OCI-LY3 (cell line): Measurements from ENCODE around the gene BBC3.
"Not testable (repeated sequence)": the region's sequence is repeated elsewhere in the genome, so short reads cannot be mapped to it uniquely, and the experiment has no call there.

Source experiments
- H2AFZ ChIP-seq: fragments of 200-600, 300-600 bp; shearing (Covaris generic); 2 replicates; pipeline ENCODE4 v1.6.0; 2014; ENCODE audit warnings: antibody characterized with exemption, low read depth, low read length
- H3K27ac ChIP-seq: fragments of 200-600, 300-600 bp; sonication (generic); 2 replicates; pipeline ENCODE4 v1.5.1; 2014; ENCODE audit warnings: mild to moderate bottlenecking, low read length, moderate library complexity, mixed read lengths
- H3K27me3 ChIP-seq: fragments of 200-600, 300-600 bp; sonication (generic); 2 replicates; pipeline ENCODE4 v1.6.1; 2014; ENCODE audit warnings: low read depth, low read length, mixed read lengths
- H3K36me3 ChIP-seq: fragments of 200-600, 300-600 bp; sonication (generic); replicated peaks from 2 replicates; pipeline ENCODE3; 2014; ENCODE audit warnings: low read depth, low read length, mixed read lengths
- H3K4me1 ChIP-seq: fragments of 300-600, 200-600 bp; sonication (generic); 2 replicates; pipeline ENCODE4 v1.6.1; 2014; ENCODE audit warnings: low read length, mixed read lengths
- H3K4me2 ChIP-seq: fragments of 200-600, 300-600 bp; sonication (generic); 2 replicates; pipeline ENCODE4 v1.6.1; 2014; ENCODE audit warnings: low read length, mixed read lengths
- H3K4me3 ChIP-seq: fragments of 300-600, 200-600 bp; sonication (generic); 2 replicates; pipeline ENCODE4 v1.5.1; 2014; ENCODE audit warnings: antibody characterized with exemption, mild to moderate bottlenecking, low read length, moderate library complexity
- H3K79me2 ChIP-seq: fragments of 300-600, 200-600 bp; shearing (Covaris generic); 2 replicates; pipeline ENCODE4 v1.6.1; 2014; ENCODE audit warnings: mild to moderate bottlenecking, low read length, mixed read lengths
- H3K9ac ChIP-seq: fragments of 300-600, 200-600 bp; shearing (Covaris generic); 2 replicates; pipeline ENCODE4 v1.6.0; 2014; ENCODE audit warnings: mild to moderate bottlenecking, low read length, moderate library complexity
- H3K9me3 ChIP-seq: fragments of 200-600, 300-600 bp; shearing (Covaris generic); 2 replicates; pipeline ENCODE4 v1.6.1; 2014; ENCODE audit warnings: low read length, mixed read lengths; ENCODE audit not compliant: insufficient read depth
- H4K20me1 ChIP-seq: fragments of 200-600, 300-600 bp; sonication (generic); 2 replicates; pipeline ENCODE4 v1.6.1; 2016; ENCODE audit warnings: low read length, mixed read lengths; ENCODE audit not compliant: insufficient read depth
- EZH2phosphoT487 ChIP-seq: fragments of 200-600 bp; shearing (Covaris generic); IDR thresholded peaks from 2 replicates; pipeline ENCODE4 v1.6.1; 2018; ENCODE audit warnings: antibody characterized with exemption, mixed run types, low read depth
- TF ChIP-seq, protein P1 (sequence below): fragments of 200-600, 300-600 bp; sonication (generic); IDR thresholded peaks from 2 replicates; pipeline ENCODE4 v1.5.1; 2014; ENCODE audit warnings: antibody characterized with exemption, low read length, low read depth

The BBC3 gene

DNA sequence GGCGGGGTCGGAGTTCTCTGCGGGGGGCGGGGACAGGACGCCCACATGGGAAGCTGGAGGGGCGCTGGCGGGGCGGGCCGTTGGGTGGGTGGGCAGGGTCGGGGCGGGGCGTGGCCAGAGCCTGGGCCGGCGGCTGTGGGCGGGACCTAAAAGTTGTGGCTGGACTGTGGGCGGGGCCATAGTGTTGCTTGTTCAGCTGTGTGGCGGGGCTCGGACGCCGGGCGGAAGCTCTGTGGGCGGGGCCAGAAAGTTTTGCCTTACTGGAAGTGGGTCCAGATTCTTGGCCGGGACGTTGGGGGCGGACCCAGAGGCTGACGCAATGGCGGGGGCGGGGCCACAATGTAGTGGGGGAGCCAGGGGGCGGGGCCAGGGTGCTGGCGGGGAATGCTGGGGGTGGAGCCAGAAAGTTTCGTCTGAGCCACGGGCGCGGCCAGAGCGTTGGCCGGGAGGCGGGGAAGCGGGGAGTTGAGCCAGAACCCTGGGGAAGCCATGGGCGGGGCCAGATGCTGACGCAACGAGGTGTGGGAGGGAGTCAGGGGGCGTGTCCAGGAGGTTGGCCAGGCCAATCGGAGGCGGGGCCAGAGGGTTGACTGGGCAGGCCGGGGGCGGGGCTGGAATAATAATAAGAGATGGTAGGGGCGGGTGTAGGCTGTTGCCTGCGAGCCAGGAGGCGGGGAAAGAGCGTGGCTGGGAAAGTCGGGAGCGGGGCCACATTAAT lies 25.9 kb upstream of the BBC3 start:
- Histone ChIP-seq H3K79me2 (peaks cover 8% of the 10 kb centered on the region), H3K9me3 (no peaks in the 10 kb centered on the region), H2AFZ (no peak overlapping the region), H3K4me3 (peak overlapping the region; percentile 84), H3K4me2 (peak overlapping the region; percentile 86), H3K4me1 (peaks cover 8% of the 10 kb centered on the region), H3K9ac (peak overlapping the region; percentile 83), H4K20me1 (0 out of 2 replicates have a peak, but pooled peaks cover 4% of the 10 kb centered on the region), H3K27me3 (no peaks in the 10 kb centered on the region), H3K27ac (peak overlapping the region; percentile 63), H3K36me3 (peaks cover 13% of the 10 kb centered on the region)
- TF ChIP-seq, protein P1, sequence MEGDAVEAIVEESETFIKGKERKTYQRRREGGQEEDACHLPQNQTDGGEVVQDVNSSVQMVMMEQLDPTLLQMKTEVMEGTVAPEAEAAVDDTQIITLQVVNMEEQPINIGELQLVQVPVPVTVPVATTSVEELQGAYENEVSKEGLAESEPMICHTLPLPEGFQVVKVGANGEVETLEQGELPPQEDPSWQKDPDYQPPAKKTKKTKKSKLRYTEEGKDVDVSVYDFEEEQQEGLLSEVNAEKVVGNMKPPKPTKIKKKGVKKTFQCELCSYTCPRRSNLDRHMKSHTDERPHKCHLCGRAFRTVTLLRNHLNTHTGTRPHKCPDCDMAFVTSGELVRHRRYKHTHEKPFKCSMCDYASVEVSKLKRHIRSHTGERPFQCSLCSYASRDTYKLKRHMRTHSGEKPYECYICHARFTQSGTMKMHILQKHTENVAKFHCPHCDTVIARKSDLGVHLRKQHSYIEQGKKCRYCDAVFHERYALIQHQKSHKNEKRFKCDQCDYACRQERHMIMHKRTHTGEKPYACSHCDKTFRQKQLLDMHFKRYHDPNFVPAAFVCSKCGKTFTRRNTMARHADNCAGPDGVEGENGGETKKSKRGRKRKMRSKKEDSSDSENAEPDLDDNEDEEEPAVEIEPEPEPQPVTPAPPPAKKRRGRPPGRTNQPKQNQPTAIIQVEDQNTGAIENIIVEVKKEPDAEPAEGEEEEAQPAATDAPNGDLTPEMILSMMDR: no peak
- no peak for TF ChIP-seq EZH2phosphoT487

DNA sequence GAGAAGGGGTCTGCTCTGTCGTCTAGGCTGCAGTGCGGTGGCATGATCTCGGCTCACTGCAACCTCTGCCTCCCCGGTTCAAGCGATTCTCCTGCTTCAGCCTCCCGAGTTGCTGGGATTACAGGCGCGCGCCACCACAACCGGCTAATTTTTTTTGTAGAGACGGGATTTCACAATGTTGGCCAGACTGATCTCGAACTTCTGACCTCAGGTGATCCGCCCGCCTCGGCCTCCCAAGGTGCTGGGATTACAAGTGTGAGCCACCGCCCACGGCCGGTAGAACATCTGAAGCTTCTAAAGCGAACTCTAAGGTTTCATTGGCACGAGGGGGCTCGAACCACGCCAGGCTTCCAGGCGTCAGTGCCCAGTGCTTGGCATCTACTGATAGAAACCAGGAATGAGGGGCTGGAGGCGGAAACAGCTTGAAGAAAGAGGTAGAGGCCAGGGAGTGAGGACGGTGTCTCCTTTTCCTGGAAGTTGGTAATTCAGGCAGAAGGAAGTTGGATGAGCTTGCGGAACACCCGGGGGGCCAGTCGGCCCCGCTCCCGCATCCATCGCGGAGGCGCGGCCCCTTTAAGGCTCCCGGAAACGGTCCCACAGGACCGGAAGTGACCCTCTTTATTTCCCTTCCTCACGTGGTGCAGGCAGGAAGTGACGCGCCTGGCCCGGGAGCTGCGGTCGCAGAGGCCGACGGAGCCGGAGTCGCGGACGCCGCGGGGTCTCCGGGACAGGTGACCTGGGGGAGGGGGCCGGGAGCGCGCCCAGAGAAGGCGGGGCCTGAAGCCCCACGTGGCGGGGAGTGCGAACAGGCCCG lies 25.1 kb upstream of the BBC3 start, which contains the start of gene CCDC9:
CCDC9 (plus strand) TSS at position 647 of the 814 bp plus-strand sequence. CDS start 1,876 bp downstream, outside the sequence.
- peak within 1 kb of the TSS; percentile 84 for H3K4me3 ChIP-seq
- H3K9ac ChIP-seq: peak within 1 kb of the TSS; percentile 83
- peaks cover 10% of the 10 kb centered on the region for H3K36me3 ChIP-seq
- H3K27me3 ChIP-seq: no peaks in the 10 kb centered on the region
- H3K9me3 ChIP-seq: no peaks in the 10 kb centered on the region
- H3K4me1 ChIP-seq: peaks cover 8% of the 10 kb centered on the region
- H3K27ac ChIP-seq: peak within 1 kb of the TSS; percentile 63
- peak within 1 kb of the TSS; percentile 86 for H3K4me2 ChIP-seq
- H4K20me1 ChIP-seq: 0 out of 2 replicates have a peak, but pooled peaks cover 4% of the 10 kb centered on the region
- peak within 1 kb of the TSS; percentile 73; the same call in 1 of the 2 replicates for H2AFZ ChIP-seq
- TF ChIP-seq, protein P1: no peak
- TF ChIP-seq EZH2phosphoT487: no peak
- peaks cover 8% of the 10 kb centered on the region for H3K79me2 ChIP-seq

DNA sequence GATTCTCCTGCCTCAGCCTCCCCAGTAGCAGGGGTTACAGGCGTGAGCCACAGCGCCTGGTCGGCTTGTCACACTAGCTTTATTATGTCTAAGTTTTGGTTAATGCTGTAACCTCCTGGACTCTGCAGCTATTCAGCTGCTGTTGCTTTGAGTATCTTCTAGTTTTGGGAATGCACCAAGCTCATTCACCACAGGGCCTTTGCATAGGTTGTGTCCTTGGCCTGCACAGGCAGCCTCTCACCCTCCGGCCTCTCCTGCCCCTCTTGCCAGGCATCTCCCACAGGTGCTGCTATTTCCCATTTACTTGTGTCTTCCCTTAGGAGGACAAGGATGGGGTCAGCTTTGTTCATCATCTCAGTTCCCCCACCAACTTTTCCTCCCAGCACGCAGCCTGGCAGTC lies 23.0 kb upstream of the BBC3 start:
- 0 out of 2 replicates have a peak, but pooled peaks cover 4% of the 10 kb centered on the region for H4K20me1 ChIP-seq
- no peak overlapping the region for H3K9ac ChIP-seq
- no peak overlapping the region for H3K4me2 ChIP-seq
- H3K27ac ChIP-seq: no peak overlapping the region
- no peak overlapping the region for H2AFZ ChIP-seq
- no peaks in the 10 kb centered on the region for H3K27me3 ChIP-seq
- peaks cover 8% of the 10 kb centered on the region for H3K79me2 ChIP-seq
- TF ChIP-seq, protein P1: no peak
- no peak for TF ChIP-seq EZH2phosphoT487
- no peak overlapping the region for H3K4me3 ChIP-seq
- H3K36me3 ChIP-seq: peaks cover 5% of the 10 kb centered on the region
- H3K9me3 ChIP-seq: no peaks in the 10 kb centered on the region
- H3K4me1 ChIP-seq: peaks cover 8% of the 10 kb centered on the region

DNA sequence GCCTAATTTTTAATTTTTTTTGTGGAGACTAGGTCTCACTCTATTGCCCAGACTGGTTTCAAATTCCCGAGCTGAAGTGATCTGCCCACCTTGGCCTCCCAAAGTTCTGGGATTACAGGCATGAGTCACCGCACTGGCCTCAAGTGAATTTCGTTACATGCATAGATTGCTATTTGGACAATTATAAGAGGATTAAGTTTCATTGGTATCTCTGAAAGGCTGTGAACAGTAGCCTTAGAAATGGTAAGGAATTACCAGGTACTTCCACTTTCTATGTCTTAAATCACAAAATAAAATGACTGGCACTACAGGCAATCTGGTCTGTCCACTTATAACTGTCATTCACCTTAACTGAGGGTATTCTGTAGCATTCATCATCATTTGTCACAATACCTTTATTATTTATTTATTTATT lies 22.5 kb upstream of the BBC3 start:
- Histone ChIP-seq H4K20me1 (0 out of 2 replicates have a peak, but pooled peaks cover 4% of the 10 kb centered on the region), H3K4me2 (no peak overlapping the region), H2AFZ (no peak overlapping the region), H3K27me3 (no peaks in the 10 kb centered on the region), H3K4me3 (no peak overlapping the region), H3K79me2 (peaks cover 8% of the 10 kb centered on the region), H3K9me3 (no peaks in the 10 kb centered on the region), H3K4me1 (peaks cover 8% of the 10 kb centered on the region), H3K9ac (no peak overlapping the region), H3K36me3 (peaks cover 1% of the 10 kb centered on the region), H3K27ac (no peak overlapping the region)
- TF ChIP-seq EZH2phosphoT487: no peak
- TF ChIP-seq, protein P1: no peak

DNA sequence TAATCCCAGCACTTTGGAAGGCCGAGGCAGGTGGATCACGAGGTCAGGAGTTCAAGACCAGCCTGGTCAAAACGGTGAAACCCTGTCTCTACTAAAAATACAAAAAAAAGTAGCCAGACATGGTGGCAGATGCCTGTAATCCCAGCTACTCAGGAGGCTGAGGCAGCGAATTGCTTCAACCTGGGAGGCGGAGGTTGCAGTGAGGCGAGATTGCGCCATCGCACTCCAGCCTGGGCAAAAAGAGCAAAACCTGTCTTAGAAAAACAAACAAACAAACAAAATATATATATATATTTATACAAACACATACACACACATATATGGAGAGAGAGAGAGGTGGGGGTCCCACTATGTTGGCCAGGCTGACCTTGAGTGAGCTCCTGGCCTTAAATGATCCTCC lies 22.0 kb upstream of the BBC3 start:
- not testable (repeated sequence) for H3K4me1 ChIP-seq, H4K20me1 ChIP-seq, H3K27me3 ChIP-seq, H3K4me2 ChIP-seq, H3K79me2 ChIP-seq, H3K36me3 ChIP-seq, H3K9ac ChIP-seq, H2AFZ ChIP-seq, H3K9me3 ChIP-seq, H3K27ac ChIP-seq, H3K4me3 ChIP-seq
